IMR-90 (cell line): ENCODE results near the gene ARMC3. TPM values are rescaled to one million over a fixed set of nuclear protein-coding genes. Genes with fewer than 3 reads are reported as not detected.

Source experiments
- ATAC-seq: fragments of 200-7000 bp; cut with Tn5 transposase; 2 replicates; pipeline ENCODE4 v1.9.1; 2020; ENCODE audit warnings: low read depth, mild to moderate bottlenecking, moderate library complexity
- BruUV-seq: library from RNA; stranded (reverse); fragments of 400-500 nt; replicated peaks from 2 replicates; lab custom pipeline; 2021; lab: Mats Ljungman, UMichigan
- CTCF ChIA-PET: fragments of 300-600 bp; formaldehyde crosslinking; extraction: SDS; loops from one replicate; lab custom pipeline; 2021; ENCODE audit warnings: antibody characterized with exemption; lab: Yijun Ruan, JAX
- POLR2A ChIA-PET: fragments of 300-600 bp; sonication (Branson Sonifier 250); formaldehyde crosslinking; loops from one replicate; lab custom pipeline; 2022; ENCODE audit warnings: antibody characterized with exemption; ENCODE audit not compliant: unreplicated experiment; lab: Charles Lee
- DNase-seq: peaks from one replicate; pipeline ENCODE4 v3.0.0; 2013
- H2AFZ ChIP-seq: replicated peaks from 2 replicates; pipeline ENCODE3; 2013; ENCODE audit warnings: low read length, mild to moderate bottlenecking; ENCODE audit not compliant: poor library complexity
- H2AK5ac ChIP-seq: 2 replicates; pipeline ENCODE4 v1.6.1; 2013; ENCODE audit warnings: low read depth, low read length, inconsistent platforms
- H2AK9ac ChIP-seq: replicated peaks from 2 replicates; pipeline ENCODE3; 2013; ENCODE audit warnings: mild to moderate bottlenecking, low read depth, low read length, moderate library complexity; ENCODE audit not compliant: poor library complexity
- H2BK120ac ChIP-seq: 2 replicates; pipeline ENCODE4 v1.6.1; 2013; ENCODE audit warnings: low read depth, low read length, inconsistent platforms
- H2BK15ac ChIP-seq: 3 replicates; pipeline ENCODE4 v1.6.1; 2013; ENCODE audit warnings: low read depth, low read length, inconsistent platforms
- H2BK20ac ChIP-seq: 2 replicates; pipeline ENCODE4 v1.6.1; 2013; ENCODE audit warnings: low read depth, mild to moderate bottlenecking, inconsistent platforms, low read length, moderate library complexity
- H2BK5ac ChIP-seq: 2 replicates; pipeline ENCODE4 v1.6.1; 2013; ENCODE audit warnings: mild to moderate bottlenecking, low read depth, low read length, inconsistent platforms; ENCODE audit not compliant: poor library complexity, severe bottlenecking
- H3K14ac ChIP-seq: replicated peaks from 2 replicates; pipeline ENCODE4 v1.6.1; 2013; ENCODE audit warnings: low read depth, low read length, inconsistent platforms
- H3K18ac ChIP-seq: 2 replicates; pipeline ENCODE4 v1.6.1; 2013; ENCODE audit warnings: low read depth, low read length, control low read depth
- H3K23ac ChIP-seq: 2 replicates; pipeline ENCODE4 v1.6.1; 2013; ENCODE audit warnings: low read depth, low read length, inconsistent platforms
- H3K27ac ChIP-seq: 2 replicates; pipeline ENCODE4 v1.5.1; 2013; ENCODE audit warnings: mild to moderate bottlenecking, control low read depth, low read length; ENCODE audit not compliant: insufficient read depth
- H3K27me3 ChIP-seq: 2 replicates; pipeline ENCODE4 v1.6.1; 2013; ENCODE audit warnings: low read length; ENCODE audit not compliant: control insufficient read depth, insufficient read depth
- H3K36me3 ChIP-seq: 2 replicates; pipeline ENCODE4 v1.6.1; 2013; ENCODE audit warnings: low read length, mixed read lengths; ENCODE audit not compliant: control insufficient read depth, insufficient read depth
- H3K4ac ChIP-seq: 2 replicates; pipeline ENCODE4 v1.6.1; 2013; ENCODE audit warnings: low read depth, low read length, inconsistent platforms
- H3K4me1 ChIP-seq: 2 replicates; pipeline ENCODE4 v1.6.1; 2013; ENCODE audit warnings: low read length, mixed read lengths; ENCODE audit not compliant: control insufficient read depth, insufficient read depth
- H3K4me2 ChIP-seq: 2 replicates; pipeline ENCODE4 v1.6.1; 2013; ENCODE audit warnings: low read depth, mild to moderate bottlenecking, control low read depth, low read length, moderate library complexity
- H3K4me3 ChIP-seq: 2 replicates; pipeline ENCODE4 v1.5.1; 2013; ENCODE audit warnings: low read depth, mild to moderate bottlenecking, control low read depth, low read length, moderate library complexity; ENCODE audit not compliant: insufficient read depth
- H3K56ac ChIP-seq: 2 replicates; pipeline ENCODE4 v1.6.1; 2013; ENCODE audit warnings: low read length, inconsistent platforms; ENCODE audit not compliant: insufficient read depth; ENCODE audit errors: extremely low read depth
- H3K79me1 ChIP-seq, 2 experiments: 2 replicates each; pipeline ENCODE4 v1.6.1; 2013; ENCODE audit warnings: low read length in 2 of 2, inconsistent platforms in 1 of 2, low read depth in 1 of 2
- H3K9ac ChIP-seq: 2 replicates; pipeline ENCODE4 v1.6.1; 2013; ENCODE audit warnings: low read depth, low read length, control low read depth
- H3K9me1 ChIP-seq: 2 replicates; pipeline ENCODE4 v1.6.1; 2013; ENCODE audit warnings: low read length, inconsistent platforms; ENCODE audit not compliant: insufficient read depth
- H3K9me3 ChIP-seq: 2 replicates; pipeline ENCODE4 v1.6.1; 2013; ENCODE audit warnings: low read length; ENCODE audit not compliant: control insufficient read depth, insufficient read depth
- H4K20me1 ChIP-seq: 2 replicates; pipeline ENCODE4 v1.6.1; 2013; ENCODE audit warnings: low read length, inconsistent platforms; ENCODE audit not compliant: insufficient read depth
- H4K5ac ChIP-seq: 2 replicates; pipeline ENCODE4 v1.6.1; 2013; ENCODE audit warnings: mild to moderate bottlenecking, low read depth, low read length, control low read depth
- H4K8ac ChIP-seq, 2 experiments: 2 replicates each; pipeline ENCODE4 v1.6.1; 2013; ENCODE audit warnings: low read depth in 2 of 2, low read length in 2 of 2, control low read depth in 1 of 2, inconsistent platforms in 1 of 2
- H4K91ac ChIP-seq: 2 replicates; pipeline ENCODE4 v1.6.1; 2013; ENCODE audit warnings: low read depth, low read length, inconsistent platforms; ENCODE audit not compliant: insufficient read depth
- CEBPB ChIP-seq: IDR thresholded peaks from 2 replicates; pipeline ENCODE4 v1.6.1; 2012; ENCODE audit warnings: low read depth, low read length, improper control_type of control experiment
- CHD1 ChIP-seq: IDR thresholded peaks from 2 replicates; pipeline ENCODE4 v1.6.1; 2012; ENCODE audit warnings: low read depth, low read length, improper control_type of control experiment
- ELK1 ChIP-seq: fragments of 150-350 bp; IDR thresholded peaks from 2 replicates; pipeline ENCODE4 v1.6.1; 2016; ENCODE audit warnings: low read depth, mild to moderate bottlenecking, low read length, moderate library complexity, borderline replicate concordance
- MAZ ChIP-seq: IDR thresholded peaks from 2 replicates; pipeline ENCODE4 v1.6.1; 2012; ENCODE audit warnings: low read depth, mild to moderate bottlenecking, low read length, improper control_type of control experiment, moderate library complexity, borderline replicate concordance
- NFE2L2 ChIP-seq: fragments of 150-350 bp; IDR thresholded peaks from 2 replicates; pipeline ENCODE4 v1.6.1; 2016; ENCODE audit warnings: low read depth, mild to moderate bottlenecking, low read length
- RAD21 ChIP-seq: IDR thresholded peaks from 2 replicates; pipeline ENCODE4 v1.6.1; 2012; ENCODE audit warnings: low read length, improper control_type of control experiment
- SMC3 ChIP-seq: fragments of 150-350 bp; IDR thresholded peaks from 2 replicates; pipeline ENCODE4 v1.6.1; 2016; ENCODE audit warnings: low read depth, mild to moderate bottlenecking, antibody characterized with exemption, low read length, moderate library complexity
- WGBS, 2 experiments: methylation state at CpG; one replicate each; pipeline versions ENCODE4 v1.1.5 to v1.1.7; 2013; ENCODE audit warnings: missing lambda C conversion rate in 2 of 2; ENCODE audit not compliant: insufficient read length in 1 of 2; ENCODE audit errors: extremely low coverage in 2 of 2; 5-methylcytosine and 5-hydroxymethylcytosine counted together
- dilution Hi-C: fragments of 300-500 bp; cut with HindIII; formaldehyde crosslinking; loops from one replicate; pipeline ENCODE4 v1.14.3; 2018; ENCODE audit warnings: low sequenced_read_pairs; ENCODE audit not compliant: unreplicated experiment
- in situ Hi-C: fragments of 300-500 bp; cut with MboI; formaldehyde crosslinking; loops from 3 replicates; pipeline ENCODE4 v1.14.3; 2019; ENCODE audit warnings: low sequenced_read_pairs, inconsistent platforms, mixed read lengths
- intact Hi-C: fragments of 100-400 bp; cut with micrococcal nuclease; formaldehyde crosslinking; loops from 2 replicates; pipeline ENCODE4 v1.10.0; 2022
- polyA plus RNA-seq, 3 experiments: library from polyadenylated mRNA; depleted of rRNA; stranded (reverse); fragments of >200 nt; gene quantifications; 2 replicates each; pipeline ENCODE4 v1.2.3, GENCODE V29; 2012; ENCODE audit warnings: low replicate concordance in 1 of 3
- total RNA-seq: library from RNA; depleted of rRNA; stranded (reverse); fragments of >200 nt; gene quantifications from 2 replicates; pipeline ENCODE4 v1.2.3, GENCODE V29; 2012

ARMC3 gene
- total and polyA plus RNA-seq, 2 of the 4 experiments (the other 2 are of a cell fraction), result not detected

DNA sequence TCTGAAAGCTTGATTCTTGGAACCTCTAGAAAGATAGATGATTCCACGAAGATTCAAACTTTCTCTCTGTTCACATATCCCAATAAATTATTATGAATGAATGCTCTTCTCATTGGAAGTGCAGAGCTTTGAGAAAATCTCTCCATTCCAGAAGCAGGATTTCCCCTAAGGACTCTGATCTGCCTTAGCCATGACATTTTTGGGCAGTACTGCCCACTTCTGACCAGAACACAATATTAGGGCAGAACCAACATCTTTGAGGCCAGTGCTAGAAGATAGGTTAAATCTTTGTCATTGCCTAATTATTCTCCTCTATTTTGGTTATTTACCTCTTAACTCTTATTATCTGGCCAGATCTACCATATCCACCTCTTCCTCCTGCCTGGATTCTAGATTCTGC, 49.9 kb downstream of the ARMC3 start:
- Histone ChIP-seq H3K18ac (no peak overlapping the region), H4K91ac (no peak overlapping the region), H3K9me3 (no peaks in the 10 kb centered on the region), H3K9me1 (no peaks in the 10 kb centered on the region), H3K14ac (no peak overlapping the region), H3K4me2 (no peak overlapping the region), H2BK120ac (no peak overlapping the region), H2AK9ac (no peak overlapping the region), H3K27ac (no peak overlapping the region), H3K9ac (no peak overlapping the region), H2AK5ac (no peak overlapping the region), H2BK20ac (no peak overlapping the region), H3K4me1 (no peaks in the 10 kb centered on the region), H3K4ac (no peak overlapping the region), H2BK15ac (no peak overlapping the region), H3K79me1 (no peaks in the 10 kb centered on the region), H3K23ac (no peak overlapping the region), H4K5ac (no peak overlapping the region), H3K27me3 (peaks cover 6% of the 10 kb centered on the region; the same call in 1 of the 2 replicates), H3K4me3 (no peak overlapping the region), H4K8ac (no peak overlapping the region), H2BK5ac (no peak overlapping the region), H3K36me3 (no peaks in the 10 kb centered on the region), H2AFZ (no peak overlapping the region), H3K56ac (no peak overlapping the region), H4K20me1 (no peaks in the 10 kb centered on the region)
- in situ Hi-C loops (loop anchor here (25.0 kb wide), 1 partner anchor 1490 kb away; no protein-coding TSS in a partner anchor), intact Hi-C loops (loop anchor here (2.0 kb wide), 1 partner anchor 403 kb away; no protein-coding TSS in a partner anchor), dilution Hi-C loops (no loop called here)
- no TSS peak for BruUV-seq
- no CpG with 5 or more reads among the region's 1 CpG for WGBS, 2 experiments
- CTCF ChIA-PET, result no interaction called here
- ATAC-seq (no peak), DNase-seq (no peak)
- POLR2A ChIA-PET, result no interaction called here
- TF ChIP-seq MAZ, result no peak
- TF ChIP-seq NFE2L2, result no peak
- TF ChIP-seq ELK1, result no peak
- no peak for TF ChIP-seq CEBPB
- TF ChIP-seq SMC3, result no peak
- no peak for TF ChIP-seq RAD21
- no peak for TF ChIP-seq CHD1
